NT2/D1 (cell line): ENCODE results near the gene FRMD3.

ENCODE experiments used
- YY1 ChIP-seq: IDR thresholded peaks from 2 replicates; pipeline ENCODE4 v1.6.1; 2011; ENCODE audit not compliant: insufficient read length, insufficient read depth
- ZNF274 ChIP-seq: IDR thresholded peaks from 2 replicates; pipeline ENCODE4 v1.6.1; 2011; ENCODE audit warnings: mild to moderate bottlenecking, low read depth, low read length

GRCh38 chr9:83235526-83235925 lies 302.7 kb downstream of the FRMD3 start:
- TF ChIP-seq ZNF274 (no peak), YY1 (no peak)
